GM18870 (cell line): ENCODE measurements around the gene CCDC13.

Experiments used
- ATAC-seq: cut with Tn5 transposase; IDR thresholded peaks from one replicate; pipeline ENCODE4 v1.9.1; 2021; ENCODE audit warnings: moderate library complexity; ENCODE audit not compliant: unreplicated experiment

CCDC13 gene

DNA sequence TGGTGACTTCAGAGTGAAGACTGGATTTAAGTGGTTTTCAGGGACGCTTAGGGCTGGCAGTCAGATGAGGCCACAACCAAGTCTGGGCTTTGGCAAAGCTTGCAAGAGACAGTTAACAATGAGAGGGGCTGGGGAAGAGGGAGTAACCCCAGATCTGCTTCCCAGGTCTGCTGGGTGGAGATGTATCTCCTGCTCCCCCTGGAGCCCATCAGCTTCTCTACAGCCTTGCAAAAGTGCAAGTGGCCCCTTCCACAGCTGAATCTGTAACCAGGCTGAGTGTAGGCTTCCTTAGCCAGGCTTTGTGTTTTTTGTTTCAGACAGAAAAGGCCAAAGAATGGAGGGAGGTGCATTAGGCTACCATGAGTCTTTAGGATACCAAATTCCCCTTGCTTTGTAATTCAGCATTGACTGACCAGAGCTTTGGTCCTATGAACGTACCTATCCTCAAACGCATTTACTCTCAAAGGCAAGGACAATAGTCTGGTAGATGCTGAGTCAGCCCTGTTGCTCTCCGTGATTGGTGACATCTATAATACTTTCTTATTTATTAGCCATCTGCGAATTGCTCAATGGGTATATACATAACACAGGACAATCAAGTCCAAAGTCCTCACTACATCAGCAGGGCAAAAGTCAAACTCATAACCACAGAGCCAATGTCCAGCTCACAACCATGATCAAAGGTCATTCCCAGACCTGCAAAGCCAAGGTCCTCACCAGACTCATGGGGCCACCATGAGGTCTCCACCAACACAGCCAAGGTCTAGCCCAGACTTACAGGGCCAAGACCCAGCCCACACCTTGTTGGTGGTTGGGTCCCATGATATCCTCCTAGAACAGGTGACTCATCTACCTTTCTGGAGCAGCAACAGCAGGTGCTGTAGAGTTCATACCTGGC, 17.1 kb downstream of the CCDC13 start:
- no peak for ATAC-seq

DNA sequence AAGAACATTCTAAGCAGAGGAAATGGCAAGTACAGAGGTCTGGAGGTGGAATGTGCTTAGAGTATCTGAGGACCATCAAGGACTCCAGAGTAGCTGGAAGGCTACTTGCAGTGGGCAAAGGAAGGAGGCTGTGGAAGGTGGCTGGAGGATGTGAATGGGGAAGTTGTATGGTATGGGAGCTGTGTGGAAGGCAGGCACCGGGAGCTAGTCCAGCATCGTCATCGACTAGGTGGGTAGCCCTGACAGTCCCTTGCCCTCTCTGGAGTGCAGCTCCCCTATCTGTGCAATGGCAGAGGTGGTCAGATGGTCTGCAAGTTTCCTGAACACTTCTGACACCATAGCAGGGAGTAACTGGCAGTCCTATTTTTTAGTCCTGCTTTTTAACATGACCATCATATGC, 19.3 kb downstream of the CCDC13 start:
- ATAC-seq = no peak

- ATAC-seq = no peak
Measured at GRCh38 chr3:42752961-42753360, 20.1 kb downstream of the CCDC13 start.

DNA sequence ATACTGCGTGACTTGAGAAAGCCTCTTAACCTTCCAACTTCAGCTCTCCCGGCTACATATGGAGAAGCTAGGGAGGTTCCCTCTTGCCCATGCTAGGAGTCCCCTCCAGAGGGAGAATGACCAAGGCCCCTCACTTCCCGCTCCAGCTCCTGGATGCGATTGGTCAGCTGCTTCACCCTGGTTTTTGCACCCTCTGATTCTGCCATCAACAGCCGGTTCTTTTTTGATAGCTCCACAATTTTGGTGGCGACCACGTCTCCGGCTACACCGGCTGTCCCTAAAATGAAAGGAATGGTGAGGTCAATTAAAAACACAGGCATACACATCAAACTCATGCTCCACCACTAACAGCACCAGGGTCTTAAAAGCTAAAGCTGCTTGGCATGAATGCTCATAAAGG, 20.6 kb downstream of the CCDC13 start:
- ATAC-seq = no peak

GRCh38 chr3:42751609-42752008, 21.4 kb downstream of the CCDC13 start:
- no peak for ATAC-seq

DNA sequence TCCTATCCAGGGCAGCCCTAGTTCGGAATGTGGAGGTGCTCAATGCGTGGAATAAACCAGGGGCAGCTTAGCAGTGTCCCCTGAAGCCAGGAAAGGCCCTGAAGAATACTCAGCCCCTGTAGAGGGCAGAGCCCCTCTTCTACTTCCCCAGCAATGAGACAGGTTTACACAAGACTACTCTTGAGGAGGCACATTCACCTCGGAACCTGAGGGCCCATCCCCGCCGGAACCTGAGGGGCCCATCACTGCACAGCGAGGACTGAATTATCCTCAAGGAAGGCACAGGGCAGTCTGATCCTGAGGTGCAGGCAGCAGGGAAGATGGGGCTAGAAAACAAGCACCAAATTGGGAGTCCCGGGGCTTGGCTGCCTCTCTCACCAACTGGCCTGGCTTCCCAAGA, 22.2 kb downstream of the CCDC13 start:
- ATAC-seq = no peak

DNA sequence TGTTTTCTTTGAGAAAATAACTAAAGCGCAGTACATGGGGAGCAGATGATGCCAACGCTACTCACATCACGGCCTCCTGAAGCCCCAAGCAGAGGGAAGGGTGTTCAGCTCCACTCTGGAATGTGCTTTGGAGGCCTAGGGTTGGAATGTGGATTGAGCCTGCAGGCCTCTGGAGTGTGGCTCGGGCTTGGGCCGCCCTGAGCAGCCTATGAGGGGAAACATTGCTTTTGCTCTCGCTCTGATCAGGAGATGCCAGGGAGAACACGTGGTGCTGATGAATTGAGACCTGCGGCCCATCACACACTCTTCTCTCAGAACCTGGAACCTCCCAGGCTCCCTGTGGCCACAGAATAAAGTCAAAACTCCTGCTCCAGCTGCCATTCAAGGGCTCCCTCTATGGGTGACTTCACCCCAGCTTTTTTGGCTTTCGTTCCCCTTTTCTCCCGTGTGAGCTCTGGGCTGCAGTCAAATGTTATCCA, 23.3 kb downstream of the CCDC13 start:
- ATAC-seq = no peak

DNA sequence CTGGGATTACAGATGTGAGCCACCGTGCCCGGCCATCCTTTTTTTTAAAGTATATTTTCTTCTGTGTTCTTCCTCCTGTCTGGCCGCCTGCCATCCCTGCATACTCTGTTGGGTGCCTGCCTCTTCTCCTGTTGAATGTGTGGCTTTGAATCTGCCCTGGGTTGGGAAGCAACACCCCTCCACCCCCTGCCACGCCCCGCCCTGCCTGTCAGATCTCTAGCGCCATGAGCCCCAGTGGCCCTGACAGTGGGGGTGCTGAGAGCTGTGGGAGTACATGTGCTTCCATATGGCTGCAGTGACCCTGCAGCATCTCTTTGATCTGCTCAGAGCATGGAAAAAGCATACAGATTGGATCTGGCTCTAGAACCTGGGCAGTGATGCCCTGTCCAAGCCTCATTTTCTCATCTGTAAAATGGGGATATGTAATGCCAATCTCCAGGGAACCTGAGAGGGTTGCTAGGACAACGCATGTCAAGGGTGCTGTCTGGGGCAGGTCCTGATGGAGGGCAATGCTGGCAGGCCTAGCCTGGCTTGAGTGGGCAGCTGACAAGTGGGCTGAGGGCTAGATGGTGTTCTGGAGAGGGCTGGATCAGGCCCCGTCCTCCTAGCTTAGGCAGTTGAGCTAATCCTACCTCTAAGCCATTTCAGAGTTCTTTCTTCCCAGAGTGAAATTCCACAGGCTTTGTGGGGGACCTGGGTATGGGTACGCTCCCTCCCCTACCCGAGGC, 23.9 kb downstream of the CCDC13 start:
- ATAC-seq = no peak

GRCh38 chr3:42747581-42747980, 25.5 kb downstream of the CCDC13 start:
- ATAC-seq = no peak

GRCh38 chr3:42746455-42747450, 26.3 kb downstream of the CCDC13 start:
- ATAC-seq = no peak

DNA sequence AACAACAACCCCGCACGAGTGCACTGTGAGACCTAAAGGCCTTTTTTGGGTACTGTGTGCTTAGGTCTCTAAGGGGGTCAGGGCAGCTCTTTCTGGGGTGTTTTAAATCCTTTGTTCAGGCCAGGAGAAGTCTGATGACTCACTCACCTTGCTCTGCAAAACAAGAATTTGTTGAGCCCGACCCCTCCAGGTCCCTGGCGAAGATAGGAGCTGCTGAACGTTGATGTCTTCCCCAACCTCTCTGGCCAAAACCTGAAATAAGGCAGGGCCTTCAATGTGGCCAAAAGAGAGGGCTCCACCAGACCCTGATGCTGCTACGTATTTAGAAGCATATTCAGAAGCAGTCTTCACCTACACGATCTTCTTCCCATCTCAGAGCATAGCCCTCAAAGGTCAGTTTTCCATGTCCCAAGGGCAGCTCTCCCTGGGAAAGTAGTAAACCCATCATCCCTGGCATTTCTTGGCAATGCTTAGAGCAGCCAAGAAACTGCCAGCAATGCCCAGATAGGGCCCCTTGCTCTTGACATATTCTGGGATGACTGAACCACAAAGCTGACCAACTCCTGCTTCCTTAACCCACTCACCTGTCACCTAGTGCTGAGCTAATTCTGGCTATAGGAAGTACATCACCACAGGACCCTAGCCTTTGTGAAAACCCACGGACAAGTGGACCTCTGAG, 27.1 kb downstream of the CCDC13 start:
- ATAC-seq = no peak

DNA sequence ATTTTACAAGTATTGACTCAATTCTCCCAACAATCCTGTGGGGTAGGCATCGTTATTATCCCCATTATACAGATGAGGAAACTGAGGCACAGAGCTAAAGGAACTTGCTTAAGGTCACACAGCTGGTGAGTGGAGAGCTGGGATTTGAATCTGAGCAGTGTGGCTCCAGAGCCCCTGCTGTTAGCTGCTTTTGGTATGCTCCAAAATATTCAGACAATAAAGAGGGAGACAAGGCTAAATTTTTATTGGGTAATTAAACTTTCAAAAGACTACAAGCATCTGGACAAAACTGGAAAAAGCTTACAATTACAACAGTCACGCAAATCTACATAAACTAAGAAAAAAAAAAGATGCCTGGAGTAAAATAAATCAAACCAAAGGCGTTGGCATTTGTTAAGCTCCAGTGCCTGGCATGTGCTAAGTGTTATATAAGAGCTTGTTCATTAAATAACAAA, 27.7 kb downstream of the CCDC13 start:
- ATAC-seq = no peak

- ATAC-seq = no peak
Measured at GRCh38 chr3:42743204-42743995, 29.7 kb downstream of the CCDC13 start.

DNA sequence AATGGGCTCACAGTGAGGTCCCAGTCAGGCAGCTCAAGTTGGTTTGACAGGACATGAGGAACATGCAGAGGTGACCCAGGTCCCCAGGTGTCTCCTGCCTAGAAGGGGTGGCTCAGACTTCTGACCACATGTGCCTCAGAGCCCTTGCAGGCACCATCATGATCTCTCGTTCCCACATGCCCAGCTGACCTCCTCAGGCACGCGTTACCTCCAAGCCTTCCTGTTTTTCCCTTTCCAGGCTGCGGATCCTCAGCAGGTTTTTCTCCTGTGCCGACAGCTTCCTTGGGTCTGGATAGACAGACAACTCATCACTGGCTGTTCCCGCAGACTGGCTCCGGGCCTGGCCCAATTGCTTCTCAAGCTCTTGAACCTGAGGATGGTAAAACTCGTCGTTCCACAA, 30.4 kb downstream of the CCDC13 start:
- no peak for ATAC-seq

GRCh38 chr3:42742259-42742658, 30.8 kb downstream of the CCDC13 start:
- ATAC-seq = no peak

DNA sequence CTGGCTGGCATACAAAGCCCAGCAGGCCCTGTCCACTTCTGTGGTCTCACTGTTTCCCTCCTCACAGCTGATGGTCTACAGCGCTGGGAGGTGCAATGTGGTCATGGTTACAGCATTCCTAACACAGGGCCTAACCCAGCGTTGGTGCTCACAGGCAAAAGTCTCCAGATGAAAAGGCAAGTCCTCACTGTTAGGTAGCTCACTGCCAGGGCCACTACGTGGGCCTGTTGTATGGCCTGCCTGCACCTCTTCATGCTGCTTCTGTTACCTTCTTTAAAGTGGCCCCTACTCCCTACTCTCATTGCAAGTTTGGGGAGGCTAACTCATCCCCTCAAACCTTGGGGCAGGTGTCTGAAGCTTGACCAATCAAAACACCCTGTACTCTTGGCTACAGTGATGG, 31.3 kb downstream of the CCDC13 start:
- no peak for ATAC-seq

DNA sequence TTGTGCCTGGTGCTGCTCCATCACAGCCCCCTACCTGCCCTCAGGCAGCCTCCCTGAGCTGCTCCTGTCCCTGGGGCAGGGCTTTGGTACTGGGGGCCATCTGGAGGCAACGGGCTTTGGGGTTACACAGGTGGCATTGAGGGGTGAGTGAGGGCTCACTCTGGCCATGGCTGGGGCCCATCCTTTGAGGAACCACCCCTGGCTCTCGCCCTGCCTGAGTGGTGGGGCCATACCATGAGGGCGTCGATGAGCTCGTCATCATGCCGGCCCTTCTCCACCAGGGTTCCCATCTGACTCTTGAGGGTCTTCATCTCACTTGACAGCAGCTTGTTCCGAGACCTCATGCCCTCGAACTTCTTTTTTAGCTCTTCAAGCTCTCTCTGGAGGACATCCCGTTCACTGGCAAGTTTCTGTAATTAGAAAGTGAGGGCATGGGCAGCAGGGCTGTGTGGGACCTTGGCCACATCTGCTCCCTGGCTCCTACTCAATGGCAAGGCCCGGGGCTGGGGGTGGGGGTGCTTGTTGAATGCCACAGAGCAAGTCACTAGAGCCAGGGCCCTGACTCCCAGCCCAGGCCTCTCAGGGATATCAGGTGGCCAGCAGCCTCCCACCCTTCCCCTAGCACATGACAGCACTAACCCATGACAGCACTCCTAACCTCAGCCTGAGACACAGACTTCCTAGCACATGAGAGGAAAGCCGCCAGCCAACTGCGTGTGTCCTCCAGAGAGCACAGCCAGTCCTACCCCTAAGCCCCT, 33.5 kb downstream of the CCDC13 start:
- no peak for ATAC-seq

- ATAC-seq = no peak
Measured at GRCh38 chr3:42736531-42736930, 36.5 kb downstream of the CCDC13 start.

DNA sequence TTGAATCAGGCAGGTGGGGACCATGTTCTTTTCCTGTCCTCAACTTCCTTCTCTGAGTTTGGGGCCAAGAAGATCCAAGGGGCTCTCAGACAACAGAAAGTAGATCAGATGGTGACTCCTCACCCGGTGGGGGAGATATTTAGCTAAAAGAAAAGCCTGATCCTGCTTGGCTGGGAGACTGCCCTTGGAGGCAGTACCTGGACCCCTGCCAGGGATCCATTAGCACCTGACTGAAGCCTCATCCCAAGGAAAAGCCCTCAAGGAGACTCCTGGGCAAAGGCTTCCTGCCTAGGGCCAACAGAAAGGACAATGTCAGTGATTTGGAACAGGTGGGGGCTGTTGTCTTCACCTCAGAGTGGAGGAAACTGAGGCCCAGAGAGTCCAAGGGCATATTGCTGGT, 37.0 kb downstream of the CCDC13 start:
- ATAC-seq = no peak
